Panc1 (cell line): Measurements from ENCODE around the gene SHC3. TPM values are rescaled to one million over a fixed set of nuclear protein-coding genes. Genes with fewer than 3 reads are reported as not detected.
A peak's percentile ranks its signal among the peaks of the same experiment; 100 is the strongest.

ENCODE experiments used
- ATAC-seq: fragments of 200-7000 bp; cut with Tn5 transposase; 2 replicates; pipeline ENCODE4 v1.9.1; 2020; ENCODE audit warnings: mild to moderate bottlenecking, moderate library complexity
- Bru-seq: library from RNA; stranded (reverse); fragments of 400-500 nt; gene quantifications from one replicate; lab custom pipeline; 2021; lab: Mats Ljungman, UMichigan
- BruChase-seq, 2 experiments: library from RNA; stranded (reverse); fragments of 400-500 nt; gene quantifications; one replicate each; lab custom pipeline; 2021; lab: Mats Ljungman, UMichigan
- BruUV-seq: library from RNA; stranded (reverse); fragments of 400-500 nt; replicated peaks from 2 replicates; lab custom pipeline; 2021; lab: Mats Ljungman, UMichigan
- CTCF ChIA-PET: fragments of 300-600 bp; sonication (Branson Sonifier 250); formaldehyde crosslinking; loops from one replicate; lab custom pipeline; 2022; ENCODE audit warnings: antibody characterized with exemption; lab: Charles Lee
- POLR2A ChIA-PET: fragments of 300-600 bp; sonication (Branson Sonifier 250); formaldehyde crosslinking; loops from one replicate; lab custom pipeline; 2022; ENCODE audit warnings: antibody characterized with exemption; lab: Charles Lee
- DNase-seq: peaks from one replicate; pipeline ENCODE4 v3.0.0-alpha.2; 2010; ENCODE audit warnings: low read depth, low spot score
- H3K27ac ChIP-seq: 2 replicates; pipeline ENCODE4 v1.5.1; 2011; ENCODE audit warnings: mild to moderate bottlenecking, low read length, inconsistent platforms
- H3K27me3 ChIP-seq: fragments of 200-500 bp; sonication (Bioruptor generic); 2 replicates; pipeline ENCODE4 v1.6.0; 2014; ENCODE audit warnings: low read length, inconsistent platforms; ENCODE audit not compliant: control insufficient read depth, insufficient read depth
- H3K36me3 ChIP-seq: fragments of 200-500 bp; sonication (Bioruptor generic); 2 replicates; pipeline ENCODE4 v1.5.1; 2014; ENCODE audit warnings: inconsistent platforms, mild to moderate bottlenecking, low read length, moderate library complexity; ENCODE audit not compliant: control insufficient read depth, insufficient read depth
- H3K4me1 ChIP-seq: 2 replicates; pipeline ENCODE4 v1.5.1; 2011; ENCODE audit warnings: inconsistent platforms, mild to moderate bottlenecking, low read length, moderate library complexity; ENCODE audit not compliant: control insufficient read depth, insufficient read depth
- H3K4me3 ChIP-seq, 2 experiments: 2 replicates each; pipeline ENCODE4 v1.5.1; 2011 to 2012; ENCODE audit warnings: low read depth in 2 of 2, low read length in 2 of 2, mild to moderate bottlenecking in 2 of 2, inconsistent platforms in 1 of 2, moderate library complexity in 1 of 2
- H3K9me3 ChIP-seq: fragments of 200-500 bp; sonication (Bioruptor generic); 2 replicates; pipeline ENCODE4 v1.5.1; 2014; ENCODE audit warnings: low read depth, mild to moderate bottlenecking, inconsistent platforms, low read length, moderate library complexity; ENCODE audit not compliant: control insufficient read depth, insufficient read depth
- CTCF ChIP-seq: fragments of 450-650 bp; IDR thresholded peaks from 2 replicates; pipeline ENCODE4 v1.5.1; 2017; ENCODE audit warnings: mild to moderate bottlenecking
- POLR2AphosphoS5 ChIP-seq: IDR thresholded peaks from 2 replicates; pipeline ENCODE4 v1.6.1; 2012; ENCODE audit warnings: mild to moderate bottlenecking, low read depth, low read length, moderate library complexity
- REST ChIP-seq, 2 experiments: IDR thresholded peaks; 2 replicates each; pipeline ENCODE4 v1.6.1; 2011 to 2012; ENCODE audit warnings: low read depth in 2 of 2, control low read depth in 1 of 2, low read length in 1 of 2, mild to moderate bottlenecking in 1 of 2, moderate library complexity in 1 of 2; ENCODE audit not compliant: insufficient read depth in 1 of 2
- SIN3A ChIP-seq: IDR thresholded peaks from 2 replicates; pipeline ENCODE4 v1.6.1; 2012; ENCODE audit warnings: low read depth, mild to moderate bottlenecking, low read length, moderate library complexity, borderline replicate concordance; ENCODE audit not compliant: insufficient read depth
- TCF7L2 ChIP-seq: IDR thresholded peaks from 2 replicates; pipeline ENCODE4 v1.6.1; 2011; ENCODE audit warnings: mild to moderate bottlenecking, low read depth, low read length, inconsistent platforms
- in situ Hi-C: cut with HindIII; loops from 2 replicates; pipeline ENCODE4 v1.10.0; 2016; ENCODE audit warnings: low sequenced_read_pairs, low pct_unique_long_range_greater_than_20kb
- intact Hi-C: fragments of 100-400 bp; cut with micrococcal nuclease; formaldehyde crosslinking; loops from one replicate; pipeline ENCODE4 v1.10.0; 2022; ENCODE audit not compliant: unreplicated experiment
- long read RNA-seq: library from polyadenylated mRNA; unstranded; transcript quantifications from one replicate; pipeline ENCODE4 v2.0.0, GENCODE V29; 2021; ENCODE audit not compliant: unreplicated experiment
- polyA plus RNA-seq: library from polyadenylated mRNA; unstranded; fragments of >200 nt; gene quantifications from one replicate; pipeline ENCODE4 v1.2.1, GENCODE V29; 2012; ENCODE audit warnings: missing spikeins; ENCODE audit not compliant: insufficient read length
- total RNA-seq: library from RNA; stranded (reverse); gene quantifications from one replicate; pipeline ENCODE4 v1.2.1, GENCODE V29; 2021; ENCODE audit not compliant: unreplicated experiment

Gene SHC3
- total RNA-seq = 1.7 TPM
- 1.2 TPM for polyA plus RNA-seq
- percentile 45 among the genes with signal in this experiment for Bru-seq, nascent RNA
- BruChase-seq, experiment 1, labeled RNA remaining after a 2-hour chase = percentile 48 among the genes with signal in this experiment
- percentile 48 among the genes with signal in this experiment for BruChase-seq, experiment 2, labeled RNA remaining after a 6-hour chase
- long read RNA-seq, full-length matches to known transcripts = 1 of 6 reads
- long read RNA-seq, partial matches to known transcripts = 0 of 6 reads
- long read RNA-seq, other reads (novel, unspliced or antisense) = 5 of 6 reads

DNA sequence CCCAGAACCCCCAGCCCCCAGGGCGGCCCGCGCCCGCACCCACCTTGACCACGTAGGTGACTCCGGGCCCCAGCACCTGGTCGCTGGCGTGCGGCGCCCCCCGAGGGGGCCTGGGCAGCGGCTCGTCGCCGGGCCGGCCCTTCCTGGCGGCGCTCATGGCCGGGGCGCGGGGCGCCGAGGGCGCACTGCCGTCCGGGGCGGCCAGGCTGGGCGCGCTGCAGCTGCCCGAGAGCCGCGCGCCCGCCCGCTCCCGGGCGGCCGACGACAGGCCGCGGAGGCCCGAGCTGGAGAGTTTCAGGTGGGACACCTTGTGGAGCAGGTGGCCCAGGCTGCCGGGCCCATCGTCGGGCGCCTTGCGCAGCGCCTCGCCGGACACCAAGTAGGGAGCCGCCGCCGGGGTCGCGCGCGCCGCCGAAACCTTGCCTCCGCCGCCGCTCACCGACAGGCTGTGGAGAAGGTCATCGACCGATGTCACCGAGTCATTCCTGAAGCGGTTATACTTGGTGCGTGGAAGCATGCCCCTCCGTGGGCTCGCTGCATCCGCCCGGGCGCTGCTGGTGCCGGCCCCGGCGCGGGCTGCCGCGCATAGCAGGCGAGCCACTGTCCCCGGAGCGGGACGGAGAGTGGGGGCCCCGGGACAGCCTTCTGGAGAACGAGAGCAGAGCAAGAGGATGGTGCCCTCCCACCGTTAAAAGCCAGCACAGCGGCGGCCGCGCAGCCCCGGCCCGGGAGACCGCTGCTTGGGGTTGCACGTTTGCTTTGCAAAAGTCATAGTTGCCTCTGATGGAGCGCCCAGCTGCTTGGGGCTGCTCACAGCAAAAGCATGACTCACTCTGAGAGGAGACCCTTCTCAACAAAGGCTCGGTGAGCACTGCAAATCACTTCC is at the start of gene SHC3:
SHC3 (minus strand) TSS at position 875 of the 886 bp plus-strand sequence; CDS start at position 517, 358 bp downstream.
- CTCF ChIA-PET = no interaction called here
- intact Hi-C loops = no loop called here
- TF ChIP-seq TCF7L2 (no peak), SIN3A (no peak), REST (IDR thresholded peaks at IDR 0.05; ENCODE audit: insufficient read depth in 1 of 2, low read depth in 2 of 2, low read length in 1 of 2) (no peak), POLR2AphosphoS5 (no peak), CTCF (no peak)
- Histone ChIP-seq H3K27ac (peak within 1 kb of the TSS; percentile 94), H3K27me3 (no peaks in the 10 kb centered on the region), H3K4me1 (peaks cover 8% of the 10 kb centered on the region), H3K9me3 (no peaks in the 10 kb centered on the region), H3K4me3 (peak within 1 kb of the TSS; percentile 50 to 61), H3K36me3 (no peaks in the 10 kb centered on the region)
- POLR2A ChIA-PET = no interaction called here
- ATAC-seq (peak; percentile 36), DNase-seq (no peak)
- BruUV-seq = no TSS peak
- in situ Hi-C loops = no loop called here

DNA sequence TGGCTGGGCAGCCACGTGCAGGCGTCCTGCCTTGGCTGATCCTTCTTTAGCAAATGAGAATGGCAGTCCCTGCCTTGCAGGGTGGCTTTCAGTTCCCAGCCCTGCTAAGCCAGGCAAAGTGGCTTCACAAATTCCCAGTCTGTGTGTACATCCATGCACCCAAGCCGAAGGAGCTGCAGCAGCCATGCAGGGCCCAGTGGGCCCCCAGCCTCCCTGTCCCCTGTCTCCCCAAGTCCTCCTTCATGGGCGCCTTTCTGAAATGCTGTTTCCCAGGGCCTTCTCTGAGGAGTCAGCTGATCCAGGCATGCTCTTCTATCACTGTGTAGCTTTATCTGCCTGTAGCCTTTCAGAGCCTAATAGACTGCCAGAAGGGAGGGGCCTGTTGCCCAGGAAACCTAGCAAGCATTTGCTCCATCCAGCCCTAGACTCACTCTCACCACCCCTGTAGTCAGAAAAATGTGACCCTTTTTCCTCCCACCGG is 47.4 kb upstream of the SHC3 start:
- no peak for DNase-seq
- POLR2A ChIA-PET = no interaction called here
- H3K4me3 ChIP-seq = no peak overlapping the region
- no peaks in the 10 kb centered on the region for H3K4me1 ChIP-seq
- CTCF ChIA-PET = no interaction called here
- intact Hi-C loops (no loop called here), in situ Hi-C loops (no loop called here)
- no peaks in the 10 kb centered on the region for H3K27me3 ChIP-seq
- H3K36me3 ChIP-seq = no peaks in the 10 kb centered on the region
- no peak for TF ChIP-seq CTCF
- TF ChIP-seq POLR2AphosphoS5 = no peak
- ATAC-seq = no peak
- BruUV-seq = no TSS peak
- H3K27ac ChIP-seq = no peak overlapping the region
- H3K9me3 ChIP-seq = no peaks in the 10 kb centered on the region
